PC-3 (cell line): Measurements from ENCODE around the gene PLLP. TPM values are rescaled to one million over a fixed set of nuclear protein-coding genes. Genes with fewer than 3 reads are reported as not detected.
A peak's percentile ranks its signal among the peaks of the same experiment; 100 is the strongest.

Experiments
- ATAC-seq: fragments of 200-7000 bp; cut with Tn5 transposase; 2 replicates; pipeline ENCODE4 v1.9.1; 2020; ENCODE audit warnings: mild to moderate bottlenecking, moderate library complexity
- BruUV-seq: library from RNA; stranded (reverse); fragments of 400-500 nt; replicated peaks from 2 replicates; lab custom pipeline; 2021; lab: Mats Ljungman, UMichigan
- CTCF ChIA-PET: fragments of 300-600 bp; sonication (Branson Sonifier 250); formaldehyde crosslinking; loops from one replicate; lab custom pipeline; 2022; ENCODE audit warnings: antibody characterized with exemption; lab: Charles Lee
- POLR2A ChIA-PET: fragments of 300-600 bp; sonication (Branson Sonifier 250); formaldehyde crosslinking; loops from one replicate; lab custom pipeline; 2022; ENCODE audit warnings: antibody characterized with exemption; ENCODE audit not compliant: unreplicated experiment; lab: Charles Lee
- DNase-seq: peaks from one replicate; pipeline ENCODE4 v3.0.0-alpha.2; 2015
- H2AFZ ChIP-seq: fragments of 300-600 bp; sonication (generic); 2 replicates; pipeline ENCODE4 v1.6.0; 2016; ENCODE audit warnings: antibody characterized with exemption, low read length
- H3F3A ChIP-seq: fragments of 300-600 bp; sonication (generic); one replicate; pipeline ENCODE4 v1.6.0; 2017; ENCODE audit warnings: antibody characterized with exemption, low read length, control low read depth, mild to moderate bottlenecking; ENCODE audit not compliant: unreplicated experiment
- H3K27ac ChIP-seq: fragments of 300-600 bp; sonication (generic); 2 replicates; pipeline ENCODE4 v1.5.1; 2016; ENCODE audit warnings: mild to moderate bottlenecking, low read length
- H3K27me3 ChIP-seq: fragments of 300-600 bp; sonication (generic); 2 replicates; pipeline ENCODE4 v1.6.1; 2016; ENCODE audit warnings: low read length, mixed read lengths
- H3K36me3 ChIP-seq: fragments of 300-600 bp; sonication (generic); 2 replicates; pipeline ENCODE4 v1.6.1; 2016; ENCODE audit warnings: low read depth, mixed run types, low read length, mixed read lengths
- H3K4me1 ChIP-seq: fragments of 300-600 bp; sonication (generic); 2 replicates; pipeline ENCODE4 v1.5.1; 2016; ENCODE audit warnings: low read length; ENCODE audit not compliant: insufficient read depth
- H3K4me2 ChIP-seq: fragments of 300-600 bp; sonication (generic); 2 replicates; pipeline ENCODE4 v1.6.0; 2016; ENCODE audit warnings: low read length
- H3K4me3 ChIP-seq: fragments of 300-600 bp; sonication (generic); 2 replicates; pipeline ENCODE4 v1.5.1; 2016; ENCODE audit warnings: mild to moderate bottlenecking, low read length, mixed read lengths
- H3K79me2 ChIP-seq: fragments of 300-600 bp; sonication (generic); 2 replicates; pipeline ENCODE4 v1.6.1; 2017; ENCODE audit warnings: low read length, mixed read lengths
- H3K9ac ChIP-seq: fragments of 300-600 bp; sonication (generic); 2 replicates; pipeline ENCODE4 v1.6.0; 2016; ENCODE audit warnings: mild to moderate bottlenecking, low read length
- H3K9me2 ChIP-seq: fragments of 300-600 bp; sonication (generic); replicated peaks from 2 replicates; pipeline ENCODE4 v1.6.1; 2016; ENCODE audit warnings: mixed run types, low read length, mixed read lengths
- H3K9me3 ChIP-seq: fragments of 300-600 bp; sonication (generic); 2 replicates; pipeline ENCODE4 v1.6.1; 2016; ENCODE audit warnings: low read length, mixed read lengths
- H4K20me1 ChIP-seq: fragments of 300-600 bp; sonication (generic); 2 replicates; pipeline ENCODE4 v1.6.1; 2016; ENCODE audit warnings: low read length, mixed read lengths
- EZH2 ChIP-seq: fragments of 300-600 bp; sonication (generic); IDR thresholded peaks from one replicate; pipeline ENCODE4 v1.6.1; 2017; ENCODE audit warnings: antibody characterized with exemption, mild to moderate bottlenecking, low read length; ENCODE audit not compliant: unreplicated experiment
- EZH2phosphoT487 ChIP-seq: fragments of 300-600 bp; sonication (generic); IDR thresholded peaks from 2 replicates; pipeline ENCODE4 v1.6.1; 2018; ENCODE audit warnings: mild to moderate bottlenecking, antibody characterized with exemption, low read length, borderline replicate concordance
- intact Hi-C: fragments of 100-400 bp; cut with micrococcal nuclease; formaldehyde crosslinking; loops from 2 replicates; pipeline ENCODE4 v1.9.0; 2023
- total RNA-seq: library from RNA; depleted of rRNA; stranded (reverse); fragments of >200 nt; gene quantifications from 2 replicates; pipeline ENCODE4 v1.2.3, GENCODE V29; 2014
- TF ChIP-seq, protein P1 (sequence below): fragments of 300-600 bp; sonication (generic); conservative IDR thresholded peaks from 2 replicates; pipeline ENCODE4 v1.5.1; 2017; ENCODE audit warnings: antibody characterized with exemption, low read depth, mild to moderate bottlenecking, low read length

Gene PLLP
- total RNA-seq, 1 experiment from 2014 or later, result 1.6 TPM

DNA sequence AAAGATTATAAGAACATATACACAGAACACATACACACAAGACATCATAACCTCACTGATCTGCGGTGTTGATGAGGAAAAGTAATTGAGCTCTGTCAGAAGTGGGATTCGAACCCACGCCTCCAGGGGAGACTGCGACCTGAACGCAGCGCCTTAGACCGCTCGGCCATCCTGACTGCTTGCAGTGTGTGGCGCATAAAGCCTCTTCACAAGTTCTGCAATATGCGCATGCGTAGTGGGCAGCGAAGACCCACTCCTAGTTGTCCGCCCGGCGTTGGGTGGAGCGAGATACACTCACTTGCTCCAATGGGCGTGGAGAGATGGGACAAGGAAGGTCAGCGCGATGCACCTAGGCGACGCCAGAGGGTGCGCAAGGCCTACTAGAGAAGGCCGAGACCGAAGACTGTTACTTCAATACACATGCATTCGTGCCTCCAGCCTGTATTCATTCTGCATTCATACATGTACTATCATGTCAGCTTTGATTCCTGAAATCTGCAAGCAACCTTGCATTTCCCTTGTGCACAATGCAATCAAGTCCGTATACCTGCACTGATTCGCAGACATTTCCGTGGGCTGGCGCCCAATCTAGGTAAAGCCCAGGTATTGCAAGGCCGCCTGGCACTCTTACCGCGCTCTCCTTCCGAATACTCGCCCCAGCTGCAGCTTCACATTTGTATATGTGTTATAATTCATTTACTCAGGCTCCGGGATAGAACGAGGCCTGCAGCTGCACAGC is 16.1 kb upstream of the PLLP start:
- Histone ChIP-seq H3F3A (no peaks in the 10 kb centered on the region), H2AFZ (no peak overlapping the region), H3K79me2 (no peaks in the 10 kb centered on the region), H3K4me2 (peak overlapping the region; percentile 83), H3K27ac (peak overlapping the region; percentile 28; the same call in 1 of the 2 replicates), H3K27me3 (no peaks in the 10 kb centered on the region), H3K4me3 (peak overlapping the region; percentile 85), H3K9me3 (no peaks in the 10 kb centered on the region), H3K4me1 (peaks cover 18% of the 10 kb centered on the region), H3K9ac (peak overlapping the region; percentile 44; the same call in 1 of the 2 replicates), H3K9me2 (no peaks in the 10 kb centered on the region), H4K20me1 (no peaks in the 10 kb centered on the region), H3K36me3 (no peaks in the 10 kb centered on the region)
- CTCF ChIA-PET, result interaction anchor here (0.6 to 1.5 kb wide), 9 partner anchors 20 to 122 kb away, joined by 3 to 12 read pairs (median 3); partner anchors contain the start of gene ARL2BP
- DNase-seq (peak; percentile 97), ATAC-seq (peak; percentile 78)
- intact Hi-C loops, result loop anchor here (1.0 to 5.0 kb wide), 6 partner anchors 55 to 216 kb away; partner anchors contain the start of gene ARL2BP
- POLR2A ChIA-PET, result interaction anchor here (0.5 to 0.7 kb wide), 2 partner anchors 113 to 121 kb away, joined by 7 to 19 read pairs; no protein-coding TSS in a partner anchor
- TF ChIP-seq, protein P1, sequence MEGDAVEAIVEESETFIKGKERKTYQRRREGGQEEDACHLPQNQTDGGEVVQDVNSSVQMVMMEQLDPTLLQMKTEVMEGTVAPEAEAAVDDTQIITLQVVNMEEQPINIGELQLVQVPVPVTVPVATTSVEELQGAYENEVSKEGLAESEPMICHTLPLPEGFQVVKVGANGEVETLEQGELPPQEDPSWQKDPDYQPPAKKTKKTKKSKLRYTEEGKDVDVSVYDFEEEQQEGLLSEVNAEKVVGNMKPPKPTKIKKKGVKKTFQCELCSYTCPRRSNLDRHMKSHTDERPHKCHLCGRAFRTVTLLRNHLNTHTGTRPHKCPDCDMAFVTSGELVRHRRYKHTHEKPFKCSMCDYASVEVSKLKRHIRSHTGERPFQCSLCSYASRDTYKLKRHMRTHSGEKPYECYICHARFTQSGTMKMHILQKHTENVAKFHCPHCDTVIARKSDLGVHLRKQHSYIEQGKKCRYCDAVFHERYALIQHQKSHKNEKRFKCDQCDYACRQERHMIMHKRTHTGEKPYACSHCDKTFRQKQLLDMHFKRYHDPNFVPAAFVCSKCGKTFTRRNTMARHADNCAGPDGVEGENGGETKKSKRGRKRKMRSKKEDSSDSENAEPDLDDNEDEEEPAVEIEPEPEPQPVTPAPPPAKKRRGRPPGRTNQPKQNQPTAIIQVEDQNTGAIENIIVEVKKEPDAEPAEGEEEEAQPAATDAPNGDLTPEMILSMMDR, result peak; percentile 86
- TF ChIP-seq EZH2phosphoT487, result no peak
- no TSS peak for BruUV-seq

DNA sequence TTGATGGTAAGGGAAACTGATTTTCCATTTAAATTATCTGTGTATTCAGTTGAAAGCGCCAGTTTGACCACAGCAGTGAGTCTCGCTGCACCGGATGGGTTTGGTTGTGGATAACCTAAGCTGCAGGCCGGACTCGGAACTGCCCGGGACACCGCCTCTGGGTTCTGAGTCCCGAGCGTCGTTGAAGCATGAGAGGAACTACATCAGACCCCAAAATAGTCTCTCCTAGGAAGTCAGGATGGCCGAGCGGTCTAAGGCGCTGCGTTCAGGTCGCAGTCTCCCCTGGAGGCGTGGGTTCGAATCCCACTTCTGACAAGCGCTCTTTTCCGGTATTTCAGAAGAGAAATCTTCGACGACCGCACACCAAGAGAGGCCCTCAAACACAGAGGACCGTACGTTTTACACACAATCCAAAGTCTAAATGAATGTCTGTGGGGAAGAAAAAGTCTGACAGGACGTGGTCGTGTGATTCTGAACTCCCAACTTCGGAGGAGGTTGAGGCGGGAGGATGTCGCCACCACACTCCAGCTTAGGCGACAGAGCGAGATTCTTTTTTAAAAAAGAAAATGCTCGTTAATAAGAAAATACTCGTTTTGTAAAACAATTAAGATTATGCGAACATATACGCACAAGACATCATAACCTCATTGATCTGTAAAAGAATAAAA is 15.4 kb upstream of the PLLP start:
- peak overlapping the region; percentile 44 for H3K9ac ChIP-seq
- POLR2A ChIA-PET, result no interaction called here
- H3K36me3 ChIP-seq, result no peaks in the 10 kb centered on the region
- peak overlapping the region; percentile 85 for H3K4me3 ChIP-seq
- intact Hi-C loops, result loop anchor here (1.0 to 5.0 kb wide), 6 partner anchors 55 to 216 kb away; partner anchors contain the start of gene ARL2BP
- H3K27me3 ChIP-seq, result no peaks in the 10 kb centered on the region
- no peak for TF ChIP-seq EZH2phosphoT487
- no peak for TF ChIP-seq EZH2
- TF ChIP-seq, protein P1, result 0 out of 2 replicates have a peak, but pooled peaks have one; percentile 23
- peak overlapping the region; percentile 83 for H3K4me2 ChIP-seq
- peak overlapping the region; percentile 28 for H3K27ac ChIP-seq
- no peaks in the 10 kb centered on the region for H3K9me2 ChIP-seq
- CTCF ChIA-PET, result interaction anchor here (0.5 to 1.5 kb wide), 10 partner anchors 20 to 334 kb away, joined by 3 to 12 read pairs (median 3); partner anchors contain the start of gene ARL2BP
- H3F3A ChIP-seq, result no peaks in the 10 kb centered on the region
- H2AFZ ChIP-seq, result peak overlapping the region; percentile 88
- DNase-seq (peak; percentile 88), ATAC-seq (peak; percentile 71)
- no peaks in the 10 kb centered on the region for H3K79me2 ChIP-seq
- H3K4me1 ChIP-seq, result peaks cover 18% of the 10 kb centered on the region
- BruUV-seq, result no TSS peak
- no peaks in the 10 kb centered on the region for H4K20me1 ChIP-seq
- H3K9me3 ChIP-seq, result no peaks in the 10 kb centered on the region
